ENCODE measurements around the gene GREB1.

The GREB1 gene

GRCh38 chr2:11612553-11613215 is 78.8 kb downstream of the GREB1 start:
- Histone ChIP-seq H3K4me3 (no peak overlapping the region), H3K36me3 (peaks cover 0 to 28% (median 0%) of the 10 kb centered on the region in 3 donors), H3K9me3 (no peaks in the 10 kb centered on the region), H3K27ac (no peak overlapping the region), H3K4me1 (no peaks in the 10 kb centered on the region), H3K27me3 (no peaks in the 10 kb centered on the region)
- no peak for TF ChIP-seq CTCF (IDR thresholded peaks at IDR 0.05)
- intact Hi-C loops (cut with DNase I; ENCODE audit: low total_unique reads) = no loop called here
- no peak for DNase-seq

GRCh38 chr2:11613297-11613696 is 79.5 kb downstream of the GREB1 start:
- H3K36me3 ChIP-seq = peaks cover 0 to 31% (median 0%) of the 10 kb centered on the region in 3 donors
- intact Hi-C loops (cut with DNase I; ENCODE audit: low total_unique reads) = no loop called here
- no peak for TF ChIP-seq CTCF (IDR thresholded peaks at IDR 0.05)
- no peak overlapping the region for H3K27ac ChIP-seq
- no peaks in the 10 kb centered on the region for H3K4me1 ChIP-seq
- peaks cover 0 to 2% of the 10 kb centered on the region in 2 donors for H3K27me3 ChIP-seq
- DNase-seq = no peak
- H3K9me3 ChIP-seq = no peaks in the 10 kb centered on the region
- no peak overlapping the region for H3K4me3 ChIP-seq

- no peaks in the 10 kb centered on the region for H3K4me1 ChIP-seq
- intact Hi-C loops (cut with DNase I; ENCODE audit: low total_unique reads) = no loop called here
- H3K9me3 ChIP-seq = no peaks in the 10 kb centered on the region
- DNase-seq = no peak
- H3K27me3 ChIP-seq = peaks cover 0 to 2% of the 10 kb centered on the region in 2 donors
- no peak overlapping the region for H3K27ac ChIP-seq
- no peak overlapping the region for H3K4me3 ChIP-seq
- no peak for TF ChIP-seq CTCF (IDR thresholded peaks at IDR 0.05)
- peaks cover 0 to 37% (median 0%) of the 10 kb centered on the region in 3 donors for H3K36me3 ChIP-seq
Observed at GRCh38 chr2:11615209-11615608, 81.4 kb downstream of the GREB1 start.

- no peak for TF ChIP-seq CTCF (IDR thresholded peaks at IDR 0.05)
- intact Hi-C loops (cut with DNase I; ENCODE audit: low total_unique reads) = no loop called here
- Histone ChIP-seq H3K4me3 (no peak overlapping the region), H3K27ac (no peak overlapping the region), H3K9me3 (no peaks in the 10 kb centered on the region), H3K4me1 (no peaks in the 10 kb centered on the region), H3K27me3 (peaks cover 0 to 2% of the 10 kb centered on the region in 2 donors), H3K36me3 (peaks cover 0 to 37% (median 0%) of the 10 kb centered on the region in 3 donors)
- DNase-seq = no peak
Observed at GRCh38 chr2:11616097-11616687, 82.3 kb downstream of the GREB1 start.

- Histone ChIP-seq H3K27ac (no peak overlapping the region), H3K36me3 (peaks cover 0 to 37% (median 0%) of the 10 kb centered on the region in 3 donors), H3K27me3 (peaks cover 0 to 2% of the 10 kb centered on the region in 2 donors), H3K4me3 (no peak overlapping the region), H3K4me1 (no peaks in the 10 kb centered on the region), H3K9me3 (no peaks in the 10 kb centered on the region)
- intact Hi-C loops (cut with DNase I; ENCODE audit: low total_unique reads) = no loop called here
- DNase-seq = no peak
- no peak for TF ChIP-seq CTCF (IDR thresholded peaks at IDR 0.05)
Observed at GRCh38 chr2:11616851-11617415, 83.1 kb downstream of the GREB1 start.
